Liver (tissue), 3 donors: ENCODE data around the gene ADCYAP1.

Source experiments
- CTCF ChIP-seq: fragments of 150-350 bp; IDR thresholded peaks from 2 replicates; pipeline ENCODE4 v1.5.1; 2017; ENCODE audit warnings: improper control_type of control experiment, low read depth, low read length; ENCODE audit not compliant: missing input control
- EGR1 ChIP-seq, 2 donors: IDR thresholded peaks; 2 replicates each; pipeline ENCODE4 v1.6.1; 2016 to 2018; ENCODE audit warnings: antibody characterized with exemption in 2 of 2, low read depth in 2 of 2
- FOXA1 ChIP-seq: IDR thresholded peaks from 2 replicates; pipeline ENCODE4 v1.6.1; 2016; ENCODE audit warnings: antibody characterized with exemption
- GABPA ChIP-seq, 2 donors: IDR thresholded peaks in 1 of 2; conservative IDR thresholded peaks in 1 of 2; 2 replicates each; pipeline ENCODE4 v1.6.1; 2016; ENCODE audit warnings: antibody characterized with exemption in 2 of 2, mild to moderate bottlenecking in 1 of 2, moderate library complexity in 1 of 2
- HNF4A ChIP-seq, 2 donors: conservative IDR thresholded peaks; 2 replicates each; pipeline ENCODE4 v1.6.1; 2016; ENCODE audit warnings: antibody characterized with exemption in 2 of 2, mild to moderate bottlenecking in 2 of 2
- RAD21 ChIP-seq, 2 donors: IDR thresholded peaks; 2 replicates each; pipeline ENCODE4 v1.6.1; 2016; ENCODE audit warnings: antibody characterized with exemption in 2 of 2, mild to moderate bottlenecking in 2 of 2
- REST ChIP-seq: IDR thresholded peaks from 2 replicates; pipeline ENCODE4 v1.6.1; 2016; ENCODE audit warnings: antibody characterized with exemption, mild to moderate bottlenecking
- TAF1 ChIP-seq: conservative IDR thresholded peaks from 2 replicates; pipeline ENCODE4 v1.6.1; 2016; ENCODE audit warnings: antibody characterized with exemption, mild to moderate bottlenecking
- YY1 ChIP-seq: IDR thresholded peaks from 2 replicates; pipeline ENCODE4 v1.6.1; 2016; ENCODE audit warnings: antibody characterized with exemption, mild to moderate bottlenecking
- donor health status: healthy.
- donor health status: healthy.

- TF ChIP-seq EGR1 (IDR thresholded peaks at IDR 0.05; ENCODE audit: low read depth in 2 of 2) (no peak), CTCF (no peak), TAF1 (no peak), RAD21 (IDR thresholded peaks at IDR 0.05) (no peak), YY1 (no peak), GABPA (IDR thresholded peaks at IDR 0.05 in 1 of 2, conservative IDR thresholded peaks at IDR 0.05 in 1 of 2) (no peak), FOXA1 (no peak), REST (no peak), HNF4A (conservative IDR thresholded peaks at IDR 0.05) (no peak)
These were observed 32.3 kb downstream of the ADCYAP1 start for GRCh38 chr18:936941-937340.
